GM12875 (cell line): ENCODE measurements around the gene WASF3.

Source experiments
- H3K4me3 ChIP-seq: one replicate; pipeline ENCODE4 v1.5.1; 2011; ENCODE audit warnings: low read depth, low read length, control low read depth
- CTCF ChIP-seq: IDR thresholded peaks from 2 replicates; pipeline ENCODE4 v1.5.1; 2011; ENCODE audit warnings: low read depth, mild to moderate bottlenecking, control low read depth, inconsistent platforms, low read length, moderate library complexity, borderline replicate concordance; ENCODE audit not compliant: insufficient read depth

The WASF3 gene

GRCh38 chr13:26522571-26522970 lies 34.9 kb upstream of the WASF3 start:
- no peak for TF ChIP-seq CTCF

GRCh38 chr13:26523007-26523406 lies 34.5 kb upstream of the WASF3 start:
- H3K4me3 ChIP-seq, result no peak overlapping the region
- TF ChIP-seq CTCF, result no peak

More at GRCh38 chr13:26522571-26522970, 34.9 kb upstream of the WASF3 start:
- no peak overlapping the region for H3K4me3 ChIP-seq

GRCh38 chr13:26525528-26525927 lies 32.0 kb upstream of the WASF3 start:
- TF ChIP-seq CTCF, result no peak
- H3K4me3 ChIP-seq, result no peak overlapping the region

- TF ChIP-seq CTCF, result no peak
- H3K4me3 ChIP-seq, result no peak overlapping the region
Observed at GRCh38 chr13:26526702-26527216, 30.7 kb upstream of the WASF3 start.

GRCh38 chr13:26528527-26528926 lies 29.0 kb upstream of the WASF3 start:
- no peak for TF ChIP-seq CTCF

GRCh38 chr13:26529441-26529840 lies 28.0 kb upstream of the WASF3 start:
- no peak for TF ChIP-seq CTCF
- H3K4me3 ChIP-seq, result no peak overlapping the region

More at GRCh38 chr13:26528527-26528926, 29.0 kb upstream of the WASF3 start:
- no peak overlapping the region for H3K4me3 ChIP-seq

GRCh38 chr13:26531742-26532141 lies 25.7 kb upstream of the WASF3 start:
- TF ChIP-seq CTCF, result no peak

More at GRCh38 chr13:26531742-26532141, 25.7 kb upstream of the WASF3 start:
- no peak overlapping the region for H3K4me3 ChIP-seq
